GM23248 (cell line): ENCODE data around the gene ENTPD8.

Experiments
- EZH2 ChIP-seq: fragments of 200-600 bp; sonication (generic); IDR thresholded peaks from 2 replicates; pipeline ENCODE4 v1.6.1; 2018; ENCODE audit warnings: antibody characterized with exemption, mild to moderate bottlenecking; ENCODE audit not compliant: insufficient read depth, poor library complexity, severe bottlenecking
- EZH2phosphoT487 ChIP-seq: fragments of 200-600 bp; sonication (generic); IDR thresholded peaks from 2 replicates; pipeline ENCODE4 v1.6.1; 2018; ENCODE audit warnings: antibody characterized with exemption, moderate library complexity, mild to moderate bottlenecking, low read depth; ENCODE audit not compliant: insufficient read depth

- TF ChIP-seq EZH2, result no peak
- no peak for TF ChIP-seq EZH2phosphoT487
Observed at GRCh38 chr9:137454597-137455358, 13.6 kb upstream of the ENTPD8 start.
